Activated effector memory CD4-positive, alpha-beta T cell treated with Interleukin-2 at 50 U/mL for 16 hours (primary cell): ENCODE data around the gene ARHGEF4.

Experiments
- DNase-seq: peaks from one replicate; pipeline ENCODE4 v3.0.0-alpha.2; 2020

Gene ARHGEF4

GRCh38 chr2:130921164-130921476, 84.4 kb downstream of the ARHGEF4 start:
- no peak for DNase-seq

- no peak for DNase-seq
These were observed 85.7 kb downstream of the ARHGEF4 start for GRCh38 chr2:130922417-130922816.

GRCh38 chr2:130928385-130928784, 91.7 kb downstream of the ARHGEF4 start:
- DNase-seq = no peak

GRCh38 chr2:130930740-130931659, 94.3 kb downstream of the ARHGEF4 start:
- no peak for DNase-seq

GRCh38 chr2:130933501-130933900, 96.8 kb downstream of the ARHGEF4 start:
- DNase-seq = no peak

- no peak for DNase-seq
These were observed 99.7 kb downstream of the ARHGEF4 start for GRCh38 chr2:130936451-130936850.

GRCh38 chr2:130947967-130948366, 111.3 kb downstream of the ARHGEF4 start:
- no peak for DNase-seq

GRCh38 chr2:130949954-130950353, 113.2 kb downstream of the ARHGEF4 start:
- no peak for DNase-seq

GRCh38 chr2:130951018-130951417, 114.3 kb downstream of the ARHGEF4 start:
- no peak for DNase-seq

GRCh38 chr2:130954873-130955272, 118.2 kb downstream of the ARHGEF4 start:
- no peak for DNase-seq

GRCh38 chr2:130957915-130958314, 121.2 kb downstream of the ARHGEF4 start:
- no peak for DNase-seq

GRCh38 chr2:130963196-130963848, 126.6 kb downstream of the ARHGEF4 start:
- no peak for DNase-seq

- DNase-seq = no peak
These were observed 127.4 kb downstream of the ARHGEF4 start for GRCh38 chr2:130963849-130964793.

- DNase-seq = no peak
These were observed 128.2 kb downstream of the ARHGEF4 start for GRCh38 chr2:130964931-130965330.

GRCh38 chr2:130966149-130966774, 129.5 kb downstream of the ARHGEF4 start:
- no peak for DNase-seq

GRCh38 chr2:130966775-130967490, 130.2 kb downstream of the ARHGEF4 start:
- DNase-seq = no peak

- DNase-seq = no peak
These were observed 135.7 kb downstream of the ARHGEF4 start for GRCh38 chr2:130972410-130972809.

GRCh38 chr2:130975729-130976128, 139.0 kb downstream of the ARHGEF4 start:
- DNase-seq = no peak

- DNase-seq = no peak
These were observed 140.0 kb downstream of the ARHGEF4 start for GRCh38 chr2:130976591-130977237.

GRCh38 chr2:130977461-130978050, 140.8 kb downstream of the ARHGEF4 start:
- DNase-seq = no peak

- DNase-seq = no peak
These were observed 145.0 kb downstream of the ARHGEF4 start for GRCh38 chr2:130981667-130982066.
